IPS DF 4.7 (cell line): ENCODE results near the gene CD47.

Experiments used
- DNase-seq: peaks from one replicate; pipeline ENCODE4 v3.0.0-alpha.2; 2013; ENCODE audit warnings: low spot score; ENCODE audit errors: extremely low read depth

CD47 gene

GRCh38 chr3:108090701-108091497, at the start of gene CD47:
Gene CD47, minus strand, starts transcription at chr3:108091031. Its CDS starts 123 bp downstream, at chr3:108090908.
- no peak for DNase-seq

DNA sequence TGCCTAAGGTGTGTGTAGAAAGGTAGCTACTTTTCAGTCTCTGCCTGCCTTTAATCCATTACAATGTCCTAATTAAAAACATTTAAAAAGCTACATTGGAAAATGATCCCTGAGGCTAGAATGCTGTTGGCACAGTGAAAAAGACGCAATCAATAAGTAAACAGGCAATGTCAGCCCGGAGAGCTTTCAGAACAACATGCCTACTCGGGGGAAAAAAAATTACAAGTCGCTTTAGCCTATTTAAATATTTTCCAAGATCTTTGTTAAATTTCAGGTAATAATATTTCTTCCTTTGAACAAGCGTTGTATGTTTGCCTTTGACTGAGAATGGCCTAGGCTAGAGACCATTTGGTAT, 46.6 kb upstream of the CD47 start:
- no peak for DNase-seq

DNA sequence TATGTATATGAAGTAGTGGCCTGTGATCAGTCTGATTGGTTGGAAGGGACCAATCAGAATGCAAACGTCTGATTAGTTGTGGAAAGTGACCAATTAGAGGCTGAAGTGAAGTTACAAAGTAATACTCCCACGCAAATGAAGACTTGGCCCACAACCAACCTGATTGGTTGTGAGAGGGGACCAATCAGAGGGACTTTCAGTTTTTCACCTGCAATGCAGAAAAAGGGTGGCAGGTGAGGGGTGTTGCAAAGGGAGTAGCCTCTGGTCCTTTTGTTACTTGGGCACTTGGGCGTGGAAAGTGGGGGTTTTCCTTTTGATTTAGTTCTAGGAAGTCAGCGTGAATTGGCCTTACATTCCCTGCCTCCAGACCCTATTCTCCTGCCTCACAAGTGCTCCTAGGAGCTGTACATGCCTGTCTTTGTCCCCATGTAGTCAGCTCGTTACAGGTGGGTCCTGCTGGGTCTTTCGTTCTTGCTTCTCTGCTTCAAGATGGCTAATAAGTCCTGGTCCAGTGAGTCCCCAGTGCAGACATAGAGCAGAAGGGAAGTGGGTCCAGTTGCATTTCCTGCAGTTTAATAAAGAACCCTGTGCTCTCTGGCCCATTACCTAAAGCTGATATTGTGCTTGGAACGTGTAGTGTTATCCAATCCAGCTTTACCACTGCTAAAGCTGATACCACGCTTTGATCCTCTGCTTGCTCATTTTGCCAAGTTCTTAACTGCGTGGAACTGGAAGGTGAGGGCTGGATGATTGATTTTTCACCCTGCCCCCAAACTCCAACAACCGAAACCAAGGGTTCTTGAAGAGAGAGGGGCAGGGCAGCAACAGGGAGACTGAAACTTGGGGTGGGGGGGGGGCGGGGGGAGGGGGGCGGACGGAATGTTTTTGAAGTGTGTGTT, 46.0 kb upstream of the CD47 start:
- no peak for DNase-seq

- no peak for DNase-seq
Observed at GRCh38 chr3:108134555-108134880, 43.7 kb upstream of the CD47 start.

DNA sequence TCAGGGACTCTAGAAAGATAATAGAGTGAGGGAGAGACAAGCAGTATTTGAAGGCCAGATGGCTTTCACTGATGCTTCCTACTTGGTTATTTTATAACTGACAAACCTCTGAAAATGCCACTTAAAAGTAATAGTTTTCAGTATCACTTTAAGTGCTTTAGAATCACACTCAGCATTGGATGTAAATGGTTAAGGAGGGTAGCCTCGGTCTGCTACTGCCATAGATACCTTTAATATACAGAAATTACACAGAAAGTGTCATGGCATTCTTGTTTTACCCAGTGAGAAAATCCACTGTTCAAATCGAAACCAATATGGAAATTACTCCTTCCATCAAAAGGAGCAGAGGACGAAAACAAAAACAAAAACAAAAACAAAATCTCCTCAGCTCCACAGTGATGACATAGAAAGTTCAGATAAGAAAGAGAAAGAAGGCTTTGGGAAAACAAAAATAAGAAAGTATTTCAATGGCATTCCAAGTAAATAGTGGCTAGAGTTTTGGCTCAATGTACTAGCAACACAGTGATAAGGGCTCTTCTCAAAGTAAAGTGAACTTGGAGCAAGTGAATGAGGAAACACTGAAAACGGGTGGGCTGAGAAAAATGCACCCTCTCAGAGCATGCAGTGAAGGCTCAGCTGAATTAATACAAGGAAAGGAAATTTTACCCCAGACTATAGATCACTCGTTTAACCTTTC, 43.2 kb upstream of the CD47 start:
- no peak for DNase-seq

DNA sequence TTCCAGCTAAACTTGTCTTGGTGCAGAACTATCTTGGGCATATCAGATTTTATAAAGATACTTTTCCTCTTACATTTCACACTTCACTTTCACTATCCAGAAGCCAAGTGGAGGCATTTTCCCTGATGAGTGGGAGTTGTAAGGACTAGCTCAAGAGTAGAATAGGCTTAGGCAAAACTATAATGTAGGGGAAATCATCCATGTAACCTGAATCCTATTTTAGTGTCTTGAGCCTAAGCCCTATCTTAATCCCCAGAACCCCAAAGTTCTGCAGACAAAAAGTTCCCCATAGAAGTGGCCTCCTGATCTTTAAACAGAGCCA, 42.2 kb upstream of the CD47 start:
- DNase-seq: no peak

- DNase-seq: no peak
Observed at GRCh38 chr3:108131475-108132134, 40.8 kb upstream of the CD47 start.

DNA sequence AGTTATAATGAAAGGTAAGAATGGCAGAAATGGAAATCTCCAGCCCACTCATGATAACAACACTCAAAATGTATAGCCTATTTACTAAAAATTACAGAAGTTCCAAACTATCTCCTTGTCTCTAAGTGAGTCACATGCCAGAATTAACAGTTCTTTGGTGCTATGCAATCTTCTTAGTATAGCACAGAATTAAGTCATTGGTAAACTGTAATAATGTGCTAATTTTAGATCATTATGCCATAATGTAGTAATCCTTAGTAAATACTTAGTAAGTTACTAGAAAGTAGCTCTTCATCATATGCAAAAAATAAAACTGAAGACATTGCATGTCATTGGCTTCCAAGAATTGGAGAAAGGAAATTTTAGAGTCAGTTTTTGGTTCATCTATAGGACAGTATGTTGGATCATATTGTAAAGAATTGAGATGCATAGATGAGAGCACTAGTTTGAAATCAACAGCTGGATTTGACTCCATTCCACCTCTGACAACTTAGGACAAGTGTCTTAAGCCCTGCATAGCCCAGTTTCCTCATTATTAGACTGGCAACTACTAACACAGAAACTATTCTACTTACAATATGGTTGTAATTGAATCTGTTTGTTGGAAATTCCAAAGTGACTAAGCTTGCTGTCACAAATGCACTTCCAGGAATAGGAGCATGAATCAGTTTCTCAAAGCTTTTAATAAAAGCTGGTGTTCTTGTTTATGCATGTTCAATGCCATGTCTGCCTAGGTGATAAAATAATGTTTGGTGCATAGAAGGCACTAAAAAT, 40.1 kb upstream of the CD47 start:
- DNase-seq: no peak

- no peak for DNase-seq
Observed at GRCh38 chr3:108130236-108130635, 39.4 kb upstream of the CD47 start.

- DNase-seq: no peak
Observed at GRCh38 chr3:108127301-108127988, 36.6 kb upstream of the CD47 start.

GRCh38 chr3:108126348-108126747, 35.5 kb upstream of the CD47 start:
- no peak for DNase-seq

GRCh38 chr3:108125550-108126071, 34.8 kb upstream of the CD47 start:
- DNase-seq: no peak

GRCh38 chr3:108125153-108125543, 34.3 kb upstream of the CD47 start:
- no peak for DNase-seq

GRCh38 chr3:108124337-108125152, 33.7 kb upstream of the CD47 start:
- DNase-seq: no peak

GRCh38 chr3:108123326-108123725, 32.5 kb upstream of the CD47 start:
- DNase-seq: no peak

- no peak for DNase-seq
Observed at GRCh38 chr3:108122276-108122675, 31.4 kb upstream of the CD47 start.

DNA sequence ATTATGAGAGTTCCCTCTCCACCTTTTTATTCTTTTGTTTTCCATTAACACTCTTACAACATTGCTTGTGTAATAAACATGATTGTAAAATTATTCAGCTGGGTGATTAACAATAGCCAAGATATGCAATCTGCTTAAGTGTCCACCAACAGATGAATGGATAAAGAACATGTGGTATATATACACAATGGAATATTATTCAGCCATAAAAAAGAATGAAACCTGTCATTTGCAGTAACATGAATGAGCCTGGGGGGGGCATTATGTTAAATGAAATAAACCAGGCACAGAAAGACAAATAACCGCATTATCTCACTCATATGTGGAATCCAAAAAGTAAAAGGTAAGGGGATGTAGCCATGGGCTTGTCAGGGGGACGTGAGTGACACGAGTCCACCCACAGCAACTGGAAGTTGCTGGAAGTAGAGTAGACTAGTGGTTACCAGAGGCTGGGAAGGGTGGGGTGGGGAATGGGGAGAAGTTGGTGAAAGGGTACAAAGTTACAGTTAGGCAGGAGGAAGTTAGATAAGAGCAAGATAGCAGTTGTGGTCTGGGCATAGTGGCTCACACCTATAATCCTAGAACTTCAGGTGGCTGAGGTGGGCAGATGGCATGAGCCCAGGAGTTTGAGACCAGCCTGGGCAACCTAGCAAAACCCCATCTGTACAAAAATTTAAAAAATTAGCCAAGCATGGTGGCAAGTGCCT, 28.7 kb upstream of the CD47 start:
- no peak for DNase-seq

DNA sequence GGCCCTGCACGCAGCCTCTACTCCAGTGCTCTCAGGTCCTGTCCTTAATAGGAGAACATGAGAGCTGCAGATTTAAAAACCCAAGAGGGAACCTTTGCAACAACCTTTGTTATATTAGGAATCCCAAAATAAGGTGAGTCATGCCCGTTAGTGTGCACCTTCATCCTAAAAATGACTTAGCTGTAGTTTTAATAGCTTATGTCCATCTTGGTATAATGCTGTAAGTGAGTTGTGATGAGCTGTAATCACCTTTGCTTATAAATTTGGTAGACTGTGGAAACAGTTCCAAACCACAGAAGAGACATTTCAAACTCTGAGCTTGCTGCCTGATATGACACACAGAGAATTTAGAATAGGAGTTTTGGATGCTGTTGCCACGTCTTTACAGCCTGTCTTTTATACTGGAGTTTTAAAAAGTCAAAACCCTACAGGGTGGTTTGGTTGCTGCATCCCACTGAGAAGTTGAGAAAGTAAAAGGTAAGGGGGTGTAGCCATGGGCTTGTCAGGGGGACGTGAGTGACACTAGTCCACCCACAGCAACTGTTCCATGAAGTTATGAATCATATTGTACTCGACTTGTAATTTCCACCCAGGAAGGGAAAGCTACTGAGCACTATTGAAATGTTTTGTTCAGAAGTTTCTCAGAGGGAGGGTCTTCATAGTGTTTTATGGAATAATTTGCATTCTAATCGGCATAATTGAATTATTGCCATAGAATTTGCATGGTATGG, 27.4 kb upstream of the CD47 start:
- DNase-seq: no peak
